Measurements from ENCODE around the gene MICALL1.
A peak's percentile ranks its signal among the peaks of the same experiment; 100 is the strongest.

MICALL1 gene

GRCh38 chr22:37905534-37906363, at the start of gene MICALL1:
MICALL1 (plus strand) TSS chr22:37906297; CDS start chr22:37906423, 126 bp downstream.
- DNase-seq: peak; percentile 42

- no peak for DNase-seq
These were observed 45.2 kb upstream of the MICALL1 start for GRCh38 chr22:37860796-37861421.

GRCh38 chr22:37862570-37863325, 43.3 kb upstream of the MICALL1 start:
- DNase-seq: no peak

GRCh38 chr22:37865510-37865909, 40.6 kb upstream of the MICALL1 start:
- DNase-seq: no peak

GRCh38 chr22:37870273-37870672, 35.8 kb upstream of the MICALL1 start:
- no peak for DNase-seq

- DNase-seq: no peak
These were observed 25.2 kb upstream of the MICALL1 start for GRCh38 chr22:37880668-37881440.

- no peak for DNase-seq
These were observed 21.7 kb upstream of the MICALL1 start for GRCh38 chr22:37884420-37884819.

GRCh38 chr22:37887584-37888378, 18.3 kb upstream of the MICALL1 start:
- DNase-seq: no peak

- DNase-seq: no peak
These were observed 14.2 kb upstream of the MICALL1 start for GRCh38 chr22:37891926-37892325.

GRCh38 chr22:37892566-37893335, 13.3 kb upstream of the MICALL1 start:
- DNase-seq: no peak

GRCh38 chr22:37893583-37893983, 12.5 kb upstream of the MICALL1 start:
- DNase-seq: no peak

GRCh38 chr22:37894939-37895670, 11.0 kb upstream of the MICALL1 start:
- DNase-seq: no peak

GRCh38 chr22:37896181-37896592, 9.9 kb upstream of the MICALL1 start:
- DNase-seq: peak; percentile 43

GRCh38 chr22:37896939-37897338, 9.2 kb upstream of the MICALL1 start:
- no peak for DNase-seq

GRCh38 chr22:37897807-37898206, 8.3 kb upstream of the MICALL1 start:
- DNase-seq: no peak

GRCh38 chr22:37898441-37899181, 7.5 kb upstream of the MICALL1 start:
- DNase-seq: no peak

GRCh38 chr22:37904572-37905533, 1.2 kb upstream of the MICALL1 start:
- peak; percentile 46 for DNase-seq

- DNase-seq: peak; percentile 28
These were observed 389 bp downstream of the MICALL1 start for GRCh38 chr22:37906364-37907008.

All from stimulated activated CD4-positive, alpha-beta T cell treated with anti-CD3 and anti-CD28 coated beads, Interleukin-1b, Interleukin-23, amount 100 ng/mL, for 48 hours (primary cell).